HEK293 (cell line): ENCODE data around the gene SYT2.

Source experiments
- CTCF ChIP-seq: fragments of 450-650 bp; formaldehyde crosslinking; IDR thresholded peaks from 2 replicates; pipeline ENCODE4 v1.5.1; 2016; ENCODE audit warnings: missing biosample characterization, missing genetic modification characterization
- YY1 ChIP-seq: fragments of 450-650 bp; formaldehyde crosslinking; IDR thresholded peaks from 2 replicates; pipeline ENCODE4 v1.5.1; 2018; ENCODE audit warnings: missing biosample characterization, missing genetic modification characterization

GRCh38 chr1:202664083-202664482 is 46.2 kb downstream of the SYT2 start:
- no peak for TF ChIP-seq CTCF (tag by site-specific recombination)
- TF ChIP-seq YY1 (tag by site-specific recombination): no peak
